Measurements from ENCODE around the gene GALNT14.

GALNT14 gene

GRCh38 chr2:30960213-30960612, 178.0 kb downstream of the GALNT14 start:
- no peak for TF ChIP-seq CTCF (conservative IDR thresholded peaks at IDR 0.05; ENCODE audit: low read depth)
- CTCF ChIA-PET: interaction anchor here (0.6 kb wide), 2 partner anchors 206 to 279 kb away, joined by 3 read pairs; no protein-coding TSS in a partner anchor
- no peak for DNase-seq (ENCODE audit: low spot score)
- H3K27ac ChIP-seq: no peak overlapping the region
- POLR2A ChIA-PET (ENCODE audit: low non-redundant PET): no interaction called here

- no peak overlapping the region for H3K27ac ChIP-seq
- no peak for TF ChIP-seq CTCF (conservative IDR thresholded peaks at IDR 0.05; ENCODE audit: low read depth)
- DNase-seq (ENCODE audit: low spot score): no peak
- POLR2A ChIA-PET (ENCODE audit: low non-redundant PET): no interaction called here
- CTCF ChIA-PET: interaction anchor here (0.6 kb wide), 1 partner anchor 278 kb away, joined by 3 read pairs; no protein-coding TSS in a partner anchor
Observed at GRCh38 chr2:30959653-30960052, 178.6 kb downstream of the GALNT14 start.

- CTCF ChIA-PET: no interaction called here
Observed at GRCh38 chr2:30958918-30959265, 179.3 kb downstream of the GALNT14 start.

GRCh38 chr2:30958193-30958917, 179.9 kb downstream of the GALNT14 start:
- no peak for DNase-seq (ENCODE audit: low spot score)
- no peak for TF ChIP-seq CTCF (conservative IDR thresholded peaks at IDR 0.05; ENCODE audit: low read depth)
- CTCF ChIA-PET: no interaction called here
- no peak overlapping the region for H3K27ac ChIP-seq
- POLR2A ChIA-PET (ENCODE audit: low non-redundant PET): no interaction called here

More at GRCh38 chr2:30958918-30959265, 179.3 kb downstream of the GALNT14 start:
- DNase-seq (ENCODE audit: low spot score): no peak
- no peak overlapping the region for H3K27ac ChIP-seq
- POLR2A ChIA-PET (ENCODE audit: low non-redundant PET): no interaction called here
- no peak for TF ChIP-seq CTCF (conservative IDR thresholded peaks at IDR 0.05; ENCODE audit: low read depth)

GRCh38 chr2:30957591-30957990, 180.6 kb downstream of the GALNT14 start:
- no peak for TF ChIP-seq CTCF (conservative IDR thresholded peaks at IDR 0.05; ENCODE audit: low read depth)
- ChIA-PET POLR2A (ENCODE audit: low non-redundant PET) (no interaction called here), CTCF (no interaction called here)
- DNase-seq (ENCODE audit: low spot score): no peak
- no peak overlapping the region for H3K27ac ChIP-seq

GRCh38 chr2:30956995-30957394, 181.2 kb downstream of the GALNT14 start:
- ChIA-PET POLR2A (ENCODE audit: low non-redundant PET) (no interaction called here), CTCF (no interaction called here)
- no peak for TF ChIP-seq CTCF (conservative IDR thresholded peaks at IDR 0.05; ENCODE audit: low read depth)
- H3K27ac ChIP-seq: no peak overlapping the region
- no peak for DNase-seq (ENCODE audit: low spot score)

Data from RWPE1 (cell line).